Measurements from ENCODE around the gene SLC23A1. TPM values are rescaled to one million over a fixed set of nuclear protein-coding genes. Genes with fewer than 3 reads are reported as not detected.

SLC23A1 gene
- total and polyA plus RNA-seq, 4 donors = 0.40 to 0.99 (median 0.78) TPM; not detected in 1

DNA sequence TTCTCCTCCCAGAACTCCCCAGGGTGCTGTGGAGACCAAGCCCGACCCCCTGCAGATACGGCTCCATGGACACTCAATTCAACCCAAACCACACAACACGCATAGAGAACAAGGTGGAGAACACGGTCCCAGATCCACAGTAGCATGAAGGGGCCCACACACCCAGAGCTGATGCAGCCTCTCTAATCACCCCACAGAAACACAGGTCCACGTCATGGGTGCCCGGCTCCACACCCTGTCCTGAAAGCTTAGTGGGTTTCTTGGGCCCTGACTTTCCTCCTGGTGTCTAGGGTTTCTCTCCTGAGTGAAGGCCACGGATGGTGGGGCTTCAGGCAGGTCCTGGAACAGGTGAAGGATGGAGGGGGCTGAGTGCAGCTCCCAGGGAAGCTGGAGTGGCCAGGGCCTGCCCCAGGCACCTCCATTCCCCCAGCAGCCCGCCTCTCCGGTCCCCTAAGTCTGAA, 1.5 kb upstream of the SLC23A1 start:
- no peak overlapping the region for H3K27ac ChIP-seq (ENCODE audit: low read depth, low read length)
- DNase-seq (ENCODE audit: low read depth in 4 of 6, low spot score in 6 of 6) = no peak
- H3K27me3 ChIP-seq (ENCODE audit: control insufficient read depth, insufficient read depth, low read length) = peaks cover 2% of the 10 kb centered on the region
- H3K4me1 ChIP-seq (ENCODE audit: control insufficient read depth, insufficient read depth, low read length) = peaks cover 5% of the 10 kb centered on the region
- H3K9me3 ChIP-seq (ENCODE audit: control insufficient read depth, insufficient read depth, low read length) = no peaks in the 10 kb centered on the region
- no peak overlapping the region for H3K4me3 ChIP-seq (ENCODE audit: low read depth, low read length)
- H3K36me3 ChIP-seq (ENCODE audit: control insufficient read depth, insufficient read depth, low read length) = peaks cover 13% of the 10 kb centered on the region
- WGBS (ENCODE audit: insufficient coverage) = 93% methylated on average over 8 of the region's 9 CpGs

DNA sequence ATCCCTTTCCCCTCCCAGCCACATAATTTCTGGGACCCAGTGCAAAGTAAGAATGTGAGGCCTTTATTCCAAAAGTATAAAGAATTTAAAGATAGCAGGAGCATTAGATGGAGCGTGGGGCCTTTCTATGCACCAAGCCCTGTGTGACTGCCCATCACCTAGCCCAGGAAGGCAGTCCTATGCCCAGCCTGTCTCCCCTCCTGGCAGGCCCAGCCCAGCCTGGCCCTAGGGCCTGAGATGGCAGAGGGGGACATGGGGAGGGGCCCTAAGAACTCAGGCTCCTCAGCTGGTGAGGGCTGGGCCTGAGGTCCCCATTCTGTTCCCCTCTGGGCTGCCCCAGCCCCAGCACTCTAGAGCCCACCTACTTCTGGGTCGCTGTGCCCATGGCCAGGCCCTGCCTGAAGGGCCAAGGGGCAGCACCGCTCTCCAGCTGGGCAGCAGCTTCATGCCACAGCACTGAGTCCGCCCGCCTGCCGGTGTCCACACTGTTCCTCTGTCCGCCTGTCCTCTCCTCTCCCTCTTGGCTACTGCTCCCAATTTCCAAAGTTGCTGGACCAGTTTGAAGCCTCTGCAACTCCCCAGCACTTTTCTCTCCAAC, 995 bp upstream of the SLC23A1 start:
- no peak overlapping the region for H3K27ac ChIP-seq (ENCODE audit: low read depth, low read length)
- H3K4me3 ChIP-seq (ENCODE audit: low read depth, low read length) = no peak overlapping the region
- peaks cover 5% of the 10 kb centered on the region for H3K4me1 ChIP-seq (ENCODE audit: control insufficient read depth, insufficient read depth, low read length)
- peaks cover 2% of the 10 kb centered on the region for H3K27me3 ChIP-seq (ENCODE audit: control insufficient read depth, insufficient read depth, low read length)
- WGBS (ENCODE audit: insufficient coverage) = 83% methylated on average over 7 of the region's 7 CpGs
- peaks cover 8% of the 10 kb centered on the region for H3K36me3 ChIP-seq (ENCODE audit: control insufficient read depth, insufficient read depth, low read length)
- no peaks in the 10 kb centered on the region for H3K9me3 ChIP-seq (ENCODE audit: control insufficient read depth, insufficient read depth, low read length)
- no peak for DNase-seq (ENCODE audit: low read depth in 4 of 6, low spot score in 6 of 6)

DNA sequence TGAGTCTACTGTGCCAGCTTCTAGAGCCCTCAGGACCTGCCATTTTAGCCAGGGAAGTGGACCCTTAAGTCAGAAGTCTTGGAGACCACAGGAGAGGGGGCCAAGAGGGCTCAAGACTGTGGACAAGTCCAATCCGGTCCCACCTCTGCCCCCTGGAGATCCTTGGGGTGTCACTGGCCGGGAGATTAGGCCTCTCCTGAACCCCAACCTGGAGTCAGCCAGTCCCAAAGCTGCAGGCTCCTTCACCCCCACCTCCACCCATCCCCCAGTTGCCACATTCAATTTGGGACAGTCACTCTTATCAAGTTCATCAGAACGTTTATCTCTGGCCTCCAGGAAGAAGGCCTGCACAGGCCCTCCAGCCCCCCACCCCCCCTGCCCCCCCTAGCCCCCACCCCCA, 290 bp downstream of the SLC23A1 start:
- Histone ChIP-seq H3K9me3 (ENCODE audit: control insufficient read depth, insufficient read depth, low read length) (no peaks in the 10 kb centered on the region), H3K4me3 (ENCODE audit: low read depth, low read length) (no peak overlapping the region), H3K27me3 (ENCODE audit: control insufficient read depth, insufficient read depth, low read length) (peaks cover 2% of the 10 kb centered on the region), H3K4me1 (ENCODE audit: control insufficient read depth, insufficient read depth, low read length) (no peaks in the 10 kb centered on the region), H3K27ac (ENCODE audit: low read depth, low read length) (no peak overlapping the region), H3K36me3 (ENCODE audit: control insufficient read depth, insufficient read depth, low read length) (peaks cover 14% of the 10 kb centered on the region)
- 69% methylated on average over 2 of the region's 3 CpGs for WGBS (ENCODE audit: insufficient coverage)
- no peak for DNase-seq (ENCODE audit: low read depth in 4 of 6, low spot score in 6 of 6)

DNA sequence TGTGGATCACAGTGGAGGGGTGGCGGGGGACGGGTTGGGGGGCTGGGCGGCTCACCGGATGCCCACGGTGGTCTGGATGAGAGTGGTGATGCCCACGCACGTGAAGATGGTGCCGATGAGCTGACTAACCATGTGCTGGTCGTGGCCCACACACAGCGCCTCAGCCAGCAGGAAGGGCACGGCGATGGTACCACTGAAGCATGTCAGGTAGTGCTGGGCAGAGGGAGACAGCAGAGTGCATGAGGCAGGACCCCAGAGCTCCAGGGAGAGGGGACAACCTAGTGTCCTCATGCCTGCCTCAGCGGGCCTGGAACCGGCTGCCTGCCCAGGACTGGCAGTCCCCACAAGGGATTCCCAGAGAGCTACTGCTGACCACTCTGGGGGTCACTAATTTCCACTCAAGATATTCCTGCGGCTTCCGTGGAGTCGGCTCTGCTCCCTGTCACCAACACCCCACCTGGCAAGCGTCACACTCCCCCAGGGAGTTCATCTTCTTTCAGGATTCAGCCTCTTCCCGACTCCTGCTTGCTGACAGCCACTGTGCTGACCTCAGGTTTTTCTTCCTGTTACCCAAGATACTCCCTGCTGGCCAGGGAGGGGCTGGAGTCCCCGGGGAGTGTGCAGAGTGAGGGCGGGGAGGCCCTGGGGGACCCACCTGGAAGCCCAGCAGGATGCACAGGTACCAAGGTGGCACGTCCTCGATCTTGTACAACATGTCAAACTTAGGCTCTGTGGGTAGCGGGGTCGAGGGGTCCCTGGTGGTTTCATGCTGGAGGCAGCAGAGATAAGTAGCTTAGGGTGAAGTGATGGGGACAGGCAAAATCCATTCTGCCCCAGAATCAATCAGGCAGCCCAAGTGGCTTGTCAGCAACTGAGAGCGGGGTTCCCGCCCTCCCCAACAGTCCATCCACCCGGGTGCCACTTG, 998 bp downstream of the SLC23A1 start:
- peaks cover 15% of the 10 kb centered on the region for H3K36me3 ChIP-seq (ENCODE audit: control insufficient read depth, insufficient read depth, low read length)
- H3K27me3 ChIP-seq (ENCODE audit: control insufficient read depth, insufficient read depth, low read length) = peaks cover 2% of the 10 kb centered on the region
- WGBS (ENCODE audit: insufficient coverage) = 92% methylated on average over 28 of the region's 28 CpGs

DNA sequence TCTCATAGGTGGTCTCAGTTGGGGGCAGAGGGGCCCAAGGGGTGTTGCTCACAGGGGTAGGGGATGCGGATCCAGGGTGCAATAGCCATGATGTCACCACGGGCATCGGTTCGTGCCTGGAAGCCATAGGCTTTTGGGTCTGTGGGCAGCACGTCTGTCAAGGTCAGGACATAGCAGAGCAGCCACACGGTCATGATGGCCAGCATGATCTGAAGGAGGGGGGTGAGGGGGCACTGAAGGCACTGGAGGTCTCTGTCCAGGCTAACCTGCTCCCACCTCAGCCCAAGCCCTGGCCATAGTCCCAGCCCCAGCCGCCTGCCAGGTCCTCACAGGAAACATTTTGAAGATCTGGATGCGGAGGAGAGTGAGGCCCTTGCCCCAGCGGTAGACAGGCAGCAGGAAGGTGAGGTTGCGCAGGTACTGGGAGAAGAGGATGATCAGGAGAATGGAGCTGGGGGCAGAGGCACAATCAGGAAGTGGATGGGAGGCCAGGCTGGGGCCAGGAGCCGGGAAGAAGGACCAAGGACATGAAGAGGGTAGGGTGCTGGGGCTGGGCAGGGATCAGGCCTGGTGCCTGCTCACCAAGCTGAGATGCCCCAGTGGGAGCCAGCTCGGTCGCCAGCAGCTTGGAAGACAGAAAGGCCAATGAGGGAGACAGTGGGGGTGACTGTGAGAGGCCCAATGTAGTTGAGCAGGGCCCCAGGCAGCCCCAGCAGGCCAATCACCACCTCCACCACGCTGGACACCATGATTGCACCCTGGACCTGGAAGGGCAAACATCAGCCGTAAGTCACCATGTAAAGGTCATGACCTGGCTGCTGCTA, 3.3 kb downstream of the SLC23A1 start:
- 87% methylated on average over 14 of the region's 15 CpGs for WGBS (ENCODE audit: insufficient coverage)
- DNase-seq (ENCODE audit: low read depth in 4 of 6, low spot score in 6 of 6) = no peak
- H3K27ac ChIP-seq (ENCODE audit: low read depth, low read length) = no peak overlapping the region
- peaks cover 17% of the 10 kb centered on the region for H3K36me3 ChIP-seq (ENCODE audit: control insufficient read depth, insufficient read depth, low read length)
- no peaks in the 10 kb centered on the region for H3K4me1 ChIP-seq (ENCODE audit: control insufficient read depth, insufficient read depth, low read length)
- no peaks in the 10 kb centered on the region for H3K27me3 ChIP-seq (ENCODE audit: control insufficient read depth, insufficient read depth, low read length)
- H3K4me3 ChIP-seq (ENCODE audit: low read depth, low read length) = no peak overlapping the region
- no peaks in the 10 kb centered on the region for H3K9me3 ChIP-seq (ENCODE audit: control insufficient read depth, insufficient read depth, low read length)

More for the DNA sequence above, 998 bp downstream of the SLC23A1 start:
- H3K4me3 ChIP-seq (ENCODE audit: low read depth, low read length) = no peak overlapping the region
- no peak for DNase-seq (ENCODE audit: low read depth in 4 of 6, low spot score in 6 of 6)
- no peaks in the 10 kb centered on the region for H3K9me3 ChIP-seq (ENCODE audit: control insufficient read depth, insufficient read depth, low read length)
- no peak overlapping the region for H3K27ac ChIP-seq (ENCODE audit: low read depth, low read length)
- H3K4me1 ChIP-seq (ENCODE audit: control insufficient read depth, insufficient read depth, low read length) = no peaks in the 10 kb centered on the region

DNA sequence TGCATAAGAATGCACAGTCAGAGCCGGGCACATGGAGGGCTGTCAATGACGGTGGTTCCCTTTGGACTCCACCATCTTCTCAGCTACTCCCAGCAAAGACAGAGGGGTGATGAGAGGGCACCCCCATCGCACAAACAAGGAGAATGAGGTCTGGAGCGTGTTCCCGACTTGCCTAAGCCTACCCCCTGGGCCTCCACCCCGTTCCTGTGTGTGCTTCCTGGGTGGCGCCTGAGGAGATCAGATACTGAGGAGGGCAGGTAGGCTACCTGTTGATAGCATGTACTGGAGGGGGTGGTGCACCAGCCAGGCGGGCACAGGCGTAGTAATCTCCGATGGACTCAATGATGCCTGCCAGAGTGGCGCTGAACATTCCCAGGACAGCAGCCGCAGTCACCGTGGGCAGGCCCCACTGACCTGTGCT, 4.1 kb downstream of the SLC23A1 start:
- DNase-seq (ENCODE audit: low read depth in 4 of 6, low spot score in 6 of 6) = no peak
- WGBS (ENCODE audit: insufficient coverage) = 89% methylated on average over 9 of the region's 13 CpGs
- H3K9me3 ChIP-seq (ENCODE audit: control insufficient read depth, insufficient read depth, low read length) = no peaks in the 10 kb centered on the region

DNA sequence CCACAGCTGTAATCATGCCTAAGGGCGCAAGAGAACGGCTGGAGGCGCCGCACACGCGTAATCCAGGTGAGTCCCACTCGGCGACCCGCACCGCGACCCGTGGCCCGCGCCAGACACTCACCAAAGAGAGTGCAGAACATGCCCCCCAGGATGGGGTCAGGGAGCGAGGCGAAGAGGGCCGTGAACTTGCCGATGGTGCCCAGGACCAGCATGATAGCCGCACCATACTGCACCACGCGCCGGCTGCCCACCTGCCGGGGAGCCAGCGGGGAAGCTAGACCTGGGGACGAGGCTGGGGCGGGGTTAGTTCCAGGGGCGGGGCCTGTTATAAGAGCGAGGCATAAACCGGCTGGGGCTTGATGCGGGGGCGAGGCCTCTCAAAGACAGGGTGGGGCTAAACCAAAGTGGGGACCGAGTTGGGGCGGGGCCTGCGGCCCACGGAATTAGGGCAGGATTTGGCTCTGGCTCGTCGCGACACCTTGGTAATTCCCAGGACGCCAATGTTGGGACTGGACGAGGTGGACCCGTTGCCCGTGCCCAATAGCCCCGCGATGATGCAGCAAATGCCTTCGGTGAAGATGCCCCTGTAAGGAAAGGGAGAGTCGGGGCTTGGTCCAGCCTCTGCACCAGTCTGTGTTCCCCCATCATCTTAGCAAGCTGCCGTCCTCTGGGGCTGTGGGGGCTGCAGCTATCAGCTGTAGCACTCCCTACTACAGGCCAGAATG, 4.8 kb downstream of the SLC23A1 start:
- Histone ChIP-seq H3K27me3 (ENCODE audit: control insufficient read depth, insufficient read depth, low read length) (no peaks in the 10 kb centered on the region), H3K4me3 (ENCODE audit: low read depth, low read length) (no peak overlapping the region), H3K4me1 (ENCODE audit: control insufficient read depth, insufficient read depth, low read length) (peaks cover 4% of the 10 kb centered on the region), H3K9me3 (ENCODE audit: control insufficient read depth, insufficient read depth, low read length) (no peaks in the 10 kb centered on the region), H3K27ac (ENCODE audit: low read depth, low read length) (no peak overlapping the region), H3K36me3 (ENCODE audit: control insufficient read depth, insufficient read depth, low read length) (peaks cover 22% of the 10 kb centered on the region)
- DNase-seq (ENCODE audit: low read depth in 4 of 6, low spot score in 6 of 6) = no peak
- 47% methylated on average over 47 of the region's 47 CpGs for WGBS (ENCODE audit: insufficient coverage)

More for the DNA sequence above, 4.1 kb downstream of the SLC23A1 start:
- Histone ChIP-seq H3K27me3 (ENCODE audit: control insufficient read depth, insufficient read depth, low read length) (no peaks in the 10 kb centered on the region), H3K4me3 (ENCODE audit: low read depth, low read length) (no peak overlapping the region), H3K4me1 (ENCODE audit: control insufficient read depth, insufficient read depth, low read length) (no peaks in the 10 kb centered on the region), H3K36me3 (ENCODE audit: control insufficient read depth, insufficient read depth, low read length) (peaks cover 17% of the 10 kb centered on the region), H3K27ac (ENCODE audit: low read depth, low read length) (no peak overlapping the region)

DNA sequence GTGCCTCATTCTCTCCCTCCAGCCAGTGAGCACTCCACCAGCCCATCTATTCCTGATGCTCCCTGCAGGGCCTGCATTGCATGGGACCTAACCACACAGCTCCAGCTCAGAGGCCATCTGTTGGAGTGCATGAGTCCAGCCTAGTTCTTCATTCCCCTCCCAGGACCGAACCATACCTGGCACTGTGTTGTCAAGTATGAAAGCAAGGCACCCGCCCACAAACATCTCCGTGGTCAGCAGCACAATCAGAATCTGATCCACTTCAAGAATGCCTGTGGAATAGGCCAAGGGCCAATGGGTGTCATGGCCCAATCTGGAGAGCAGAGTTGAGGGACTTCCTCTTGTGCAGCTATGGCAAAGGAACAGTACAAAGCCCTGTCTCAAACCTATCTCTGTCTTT, 5.9 kb downstream of the SLC23A1 start:
- Histone ChIP-seq H3K4me3 (ENCODE audit: low read depth, low read length) (no peak overlapping the region), H3K4me1 (ENCODE audit: control insufficient read depth, insufficient read depth, low read length) (peaks cover 4% of the 10 kb centered on the region), H3K9me3 (ENCODE audit: control insufficient read depth, insufficient read depth, low read length) (no peaks in the 10 kb centered on the region), H3K27me3 (ENCODE audit: control insufficient read depth, insufficient read depth, low read length) (no peaks in the 10 kb centered on the region), H3K36me3 (ENCODE audit: control insufficient read depth, insufficient read depth, low read length) (peaks cover 30% of the 10 kb centered on the region), H3K27ac (ENCODE audit: low read depth, low read length) (no peak overlapping the region)
- 96% methylated on average over 3 of the region's 3 CpGs for WGBS (ENCODE audit: insufficient coverage)
- no peak for DNase-seq (ENCODE audit: low read depth in 4 of 6, low spot score in 6 of 6)

DNA sequence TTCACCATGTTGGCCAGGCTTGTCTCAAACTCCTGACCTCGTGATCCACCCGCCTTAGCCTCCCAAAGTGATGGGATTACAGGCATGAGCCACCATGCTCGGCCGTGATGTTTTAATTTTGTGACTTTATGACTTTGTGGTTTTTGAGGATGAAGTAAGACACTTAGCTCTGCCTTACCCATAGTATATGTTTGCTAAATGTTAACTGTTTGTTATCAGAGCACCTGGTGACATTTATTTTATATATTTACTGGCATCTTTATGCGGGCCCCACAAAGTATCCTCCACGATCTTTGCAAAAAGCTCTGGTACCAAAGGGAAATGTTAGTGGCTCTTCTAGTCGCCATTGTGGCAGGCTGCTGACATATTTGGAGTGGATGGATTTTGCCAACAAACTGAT, 6.7 kb downstream of the SLC23A1 start:
- Histone ChIP-seq H3K9me3 (ENCODE audit: control insufficient read depth, insufficient read depth, low read length) (no peaks in the 10 kb centered on the region), H3K27me3 (ENCODE audit: control insufficient read depth, insufficient read depth, low read length) (no peaks in the 10 kb centered on the region), H3K4me3 (ENCODE audit: low read depth, low read length) (no peak overlapping the region), H3K4me1 (ENCODE audit: control insufficient read depth, insufficient read depth, low read length) (peaks cover 4% of the 10 kb centered on the region), H3K36me3 (ENCODE audit: control insufficient read depth, insufficient read depth, low read length) (peaks cover 30% of the 10 kb centered on the region), H3K27ac (ENCODE audit: low read depth, low read length) (no peak overlapping the region)
- WGBS (ENCODE audit: insufficient coverage) = 80% methylated on average over 2 of the region's 7 CpGs
- no peak for DNase-seq (ENCODE audit: low read depth in 4 of 6, low spot score in 6 of 6)

All from spinal cord (tissue), 10 donors.